ENCODE results near the gene TNS1.

GRCh38 chr2:217834744-217835513, 167.9 kb downstream of the TNS1 start:
- TF ChIP-seq CTCF (IDR thresholded peaks at IDR 0.05) = no peak
- no peak for TF ChIP-seq POLR2A (IDR thresholded peaks at IDR 0.05)
